ENCODE data around the gene SUPT20H.

SUPT20H gene

DNA sequence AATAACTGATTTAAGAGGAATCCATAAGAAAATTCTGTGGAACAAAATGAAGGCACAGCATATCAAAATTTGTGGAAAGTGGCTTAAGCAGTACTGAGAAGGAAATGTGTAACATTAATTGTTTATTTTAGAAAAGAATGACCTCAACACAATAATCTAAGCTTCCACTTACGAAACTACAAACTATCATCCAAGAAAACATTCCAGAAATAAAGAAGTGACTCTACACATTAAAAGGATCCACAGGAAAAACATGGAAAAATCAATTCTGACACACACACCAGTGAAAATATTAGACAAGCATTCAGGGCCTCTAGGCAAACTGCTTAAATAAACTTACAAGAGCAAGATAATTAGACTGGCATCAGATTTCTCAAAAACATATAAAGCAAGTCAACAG is 44.9 kb downstream of the SUPT20H start:
- Histone ChIP-seq H3K36me3 (ENCODE audit: insufficient read depth, low read length) (peaks cover 90% of the 10 kb centered on the region), H3K9me3 (ENCODE audit: low read length) (no peaks in the 10 kb centered on the region), H3K4me3 (ENCODE audit: low read length) (no peak overlapping the region), H3K27me3 (ENCODE audit: insufficient read depth, low read length) (no peaks in the 10 kb centered on the region), H2AFZ (ENCODE audit: low read depth, low read length) (no peak overlapping the region), H3K4me1 (ENCODE audit: insufficient read depth, low read length) (no peaks in the 10 kb centered on the region)

GRCh38 chr13:37011788-37012187 is 47.7 kb downstream of the SUPT20H start:
- H2AFZ ChIP-seq (ENCODE audit: low read depth, low read length): no peak overlapping the region
- H3K4me3 ChIP-seq (ENCODE audit: low read length): no peak overlapping the region
- H3K9me3 ChIP-seq (ENCODE audit: low read length): no peaks in the 10 kb centered on the region
- no peaks in the 10 kb centered on the region for H3K27me3 ChIP-seq (ENCODE audit: insufficient read depth, low read length)
- H3K36me3 ChIP-seq (ENCODE audit: insufficient read depth, low read length): peaks cover 94% of the 10 kb centered on the region
- H3K4me1 ChIP-seq (ENCODE audit: insufficient read depth, low read length): no peaks in the 10 kb centered on the region

DNA sequence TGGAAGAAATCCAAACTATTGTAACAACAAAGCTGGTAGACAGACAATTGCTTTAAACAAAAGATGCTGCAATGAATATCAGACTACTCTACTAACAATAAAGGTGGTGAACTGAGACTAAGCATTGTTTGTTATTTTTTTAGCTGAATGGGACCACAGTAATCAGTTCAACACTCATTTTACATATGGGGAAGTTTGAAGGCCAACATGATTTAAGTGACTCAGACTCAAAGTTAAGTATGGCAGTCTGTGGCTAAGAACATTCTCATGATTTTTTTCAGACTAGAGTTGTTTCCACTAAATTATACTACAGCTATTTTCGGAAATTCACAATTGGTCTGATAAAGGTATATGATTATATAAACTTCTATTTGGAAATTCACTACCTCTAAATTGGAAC is 48.5 kb downstream of the SUPT20H start:
- no peaks in the 10 kb centered on the region for H3K9me3 ChIP-seq (ENCODE audit: low read length)
- peaks cover 95% of the 10 kb centered on the region for H3K36me3 ChIP-seq (ENCODE audit: insufficient read depth, low read length)
- H3K27me3 ChIP-seq (ENCODE audit: insufficient read depth, low read length): no peaks in the 10 kb centered on the region

DNA sequence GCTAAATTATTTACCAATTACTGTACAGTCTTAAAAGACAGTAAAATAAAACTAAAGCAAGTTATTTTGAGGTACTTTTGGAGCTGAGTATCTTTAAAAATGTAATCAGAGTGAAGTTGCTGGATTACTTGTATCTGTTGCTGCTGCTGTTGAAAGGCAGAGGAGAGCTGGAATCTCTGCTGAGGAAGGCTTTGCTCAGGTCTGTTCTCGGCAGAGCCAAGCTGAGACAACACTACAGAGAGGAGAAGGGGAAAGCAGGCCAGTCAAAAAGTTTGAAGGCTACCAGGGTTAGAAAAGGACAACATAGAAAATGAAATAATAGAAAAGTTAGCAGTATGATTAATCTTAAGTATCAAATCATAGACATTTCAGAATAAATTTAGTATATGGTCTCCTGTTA is 49.1 kb downstream of the SUPT20H start:
- no peak overlapping the region for H2AFZ ChIP-seq (ENCODE audit: low read depth, low read length)
- no peaks in the 10 kb centered on the region for H3K9me3 ChIP-seq (ENCODE audit: low read length)
- H3K4me3 ChIP-seq (ENCODE audit: low read length): no peak overlapping the region
- H3K36me3 ChIP-seq (ENCODE audit: insufficient read depth, low read length): peaks cover 95% of the 10 kb centered on the region
- H3K27me3 ChIP-seq (ENCODE audit: insufficient read depth, low read length): no peaks in the 10 kb centered on the region
- no peaks in the 10 kb centered on the region for H3K4me1 ChIP-seq (ENCODE audit: insufficient read depth, low read length)

More for the DNA sequence above, 48.5 kb downstream of the SUPT20H start:
- no peak overlapping the region for H2AFZ ChIP-seq (ENCODE audit: low read depth, low read length)
- H3K4me3 ChIP-seq (ENCODE audit: low read length): no peak overlapping the region
- H3K4me1 ChIP-seq (ENCODE audit: insufficient read depth, low read length): no peaks in the 10 kb centered on the region

DNA sequence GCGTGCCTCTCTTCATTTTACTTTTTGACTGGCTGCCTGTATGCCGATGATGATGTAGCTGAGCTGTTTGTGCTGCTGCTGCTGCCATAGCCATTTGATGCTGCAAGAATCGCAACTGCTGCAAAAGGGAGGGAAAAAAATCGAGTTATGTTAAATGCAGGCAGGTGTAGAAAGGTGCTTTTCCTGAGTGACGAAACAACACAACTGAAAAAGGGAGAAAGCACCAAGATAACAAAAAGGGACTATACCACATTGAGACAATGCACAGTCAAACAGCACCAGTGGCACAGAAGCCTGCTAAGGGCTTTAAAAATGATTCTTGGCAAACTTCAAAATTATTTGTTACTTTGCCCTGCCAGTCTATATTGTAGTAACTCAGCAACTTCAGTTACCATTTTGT is 49.8 kb downstream of the SUPT20H start:
- peaks cover 95% of the 10 kb centered on the region for H3K36me3 ChIP-seq (ENCODE audit: insufficient read depth, low read length)
- no peaks in the 10 kb centered on the region for H3K9me3 ChIP-seq (ENCODE audit: low read length)
- H3K4me3 ChIP-seq (ENCODE audit: low read length): no peak overlapping the region
- no peaks in the 10 kb centered on the region for H3K27me3 ChIP-seq (ENCODE audit: insufficient read depth, low read length)
- no peaks in the 10 kb centered on the region for H3K4me1 ChIP-seq (ENCODE audit: insufficient read depth, low read length)
- no peak overlapping the region for H2AFZ ChIP-seq (ENCODE audit: low read depth, low read length)

DNA sequence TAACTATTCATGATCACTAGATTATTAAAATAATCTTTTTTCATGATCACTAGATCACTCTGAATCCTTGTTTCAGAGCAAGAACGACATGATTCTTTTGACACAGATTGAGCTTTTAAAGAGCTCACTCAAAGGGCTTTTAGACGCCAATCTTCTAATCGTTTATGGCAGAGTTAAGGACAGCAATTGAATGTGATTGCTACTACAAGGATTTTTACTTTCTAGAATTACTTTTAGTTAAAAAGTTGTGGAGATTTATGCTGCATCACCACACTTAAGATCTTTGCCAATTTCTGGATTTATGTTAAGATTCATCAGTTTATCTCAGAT is 57.6 kb downstream of the SUPT20H start:
- Histone ChIP-seq H3K27me3 (ENCODE audit: insufficient read depth, low read length) (no peaks in the 10 kb centered on the region), H3K4me3 (ENCODE audit: low read length) (peak overlapping the region; percentile 89), H3K4me1 (ENCODE audit: insufficient read depth, low read length) (peaks cover 19% of the 10 kb centered on the region), H2AFZ (ENCODE audit: low read depth, low read length) (no peak overlapping the region), H3K36me3 (ENCODE audit: insufficient read depth, low read length) (peaks cover 40% of the 10 kb centered on the region), H3K9me3 (ENCODE audit: low read length) (no peaks in the 10 kb centered on the region)

DNA sequence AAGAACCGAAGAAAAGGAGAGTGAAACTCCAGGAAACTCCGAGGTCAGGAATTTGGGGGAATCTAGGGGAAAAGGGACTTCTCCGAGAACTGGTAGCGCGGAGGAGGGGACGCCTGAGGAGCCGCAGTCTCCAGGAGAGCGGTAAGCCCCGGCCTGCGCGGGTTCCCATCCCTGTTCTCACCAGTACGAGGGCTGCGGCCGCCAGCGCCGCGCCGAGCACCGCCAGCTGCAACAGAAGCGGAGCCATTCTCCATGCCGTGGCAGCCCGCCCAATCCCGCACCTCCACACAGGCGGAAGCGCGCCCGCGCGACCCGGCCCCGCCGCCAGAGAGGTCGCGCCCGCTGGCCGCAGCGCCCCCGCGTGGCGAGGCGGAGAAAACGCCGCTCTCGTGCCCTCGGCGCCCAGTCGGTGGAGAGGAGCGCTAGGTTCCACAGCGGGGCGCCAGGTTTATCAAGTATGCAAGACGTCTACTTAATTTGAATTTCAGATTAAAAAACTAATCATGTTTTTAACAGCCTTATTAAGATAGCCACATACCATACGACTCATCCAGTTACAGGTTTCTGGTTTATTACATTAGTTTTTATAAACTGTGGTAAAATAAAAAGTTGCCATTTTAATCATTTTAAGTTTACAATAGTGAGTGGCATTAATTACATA is 60.3 kb downstream of the SUPT20H start, which contains the start of gene ALG5:
TSS of gene ALG5 (minus strand) at position 287 of the 661 bp plus-strand sequence. CDS start at position 247, 40 bp downstream.
- no peaks in the 10 kb centered on the region for H3K27me3 ChIP-seq (ENCODE audit: insufficient read depth, low read length)
- H3K9me3 ChIP-seq (ENCODE audit: low read length): no peaks in the 10 kb centered on the region
- H3K4me3 ChIP-seq (ENCODE audit: low read length): peak within 1 kb of the TSS; percentile 89
- peaks cover 19% of the 10 kb centered on the region for H3K4me1 ChIP-seq (ENCODE audit: insufficient read depth, low read length)
- peaks cover 28% of the 10 kb centered on the region for H3K36me3 ChIP-seq (ENCODE audit: insufficient read depth, low read length)
- H2AFZ ChIP-seq (ENCODE audit: low read depth, low read length): peak within 1 kb of the TSS; percentile 57

- Histone ChIP-seq H3K4me3 (ENCODE audit: low read length) (peak overlapping the region; percentile 89), H3K9me3 (ENCODE audit: low read length) (no peaks in the 10 kb centered on the region), H3K4me1 (ENCODE audit: insufficient read depth, low read length) (peaks cover 19% of the 10 kb centered on the region), H3K27me3 (ENCODE audit: insufficient read depth, low read length) (no peaks in the 10 kb centered on the region), H2AFZ (ENCODE audit: low read depth, low read length) (peak overlapping the region; percentile 39), H3K36me3 (ENCODE audit: insufficient read depth, low read length) (peaks cover 29% of the 10 kb centered on the region)
Measured at GRCh38 chr13:36998624-36999041, 60.9 kb downstream of the SUPT20H start.

DNA sequence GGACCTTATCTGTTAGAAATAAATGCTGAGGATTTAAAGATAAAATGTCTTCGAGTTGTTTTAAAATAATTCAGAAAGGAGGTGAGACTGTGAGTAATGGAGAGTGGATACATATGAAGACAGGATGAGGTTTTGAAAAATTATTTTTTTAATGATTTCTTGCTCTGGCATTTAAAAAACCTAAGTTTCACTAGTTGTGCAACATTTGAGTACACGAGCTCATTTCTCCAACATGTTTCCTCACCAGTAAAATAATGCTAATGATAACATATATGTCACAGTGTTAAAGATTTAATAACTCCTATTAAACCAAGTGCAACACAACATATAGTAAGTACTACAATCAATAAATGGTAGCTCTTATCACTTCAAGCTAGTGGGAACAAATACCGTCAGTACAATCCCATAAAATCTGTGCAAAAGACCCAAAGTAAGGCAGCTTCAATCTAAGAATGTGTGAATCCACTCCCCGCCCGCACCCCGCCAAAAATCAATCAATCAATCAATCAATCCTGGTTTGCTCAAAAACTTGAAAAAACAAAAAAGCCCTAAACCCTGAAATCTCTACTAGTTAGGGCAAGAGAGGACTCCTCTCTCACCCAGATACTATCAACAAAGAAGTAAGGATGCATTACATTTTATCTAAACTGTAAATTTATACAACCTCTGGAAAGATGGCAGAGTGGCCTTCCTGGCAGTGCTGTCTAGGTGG is 61.6 kb downstream of the SUPT20H start:
- H3K36me3 ChIP-seq (ENCODE audit: insufficient read depth, low read length): peaks cover 29% of the 10 kb centered on the region
- no peaks in the 10 kb centered on the region for H3K9me3 ChIP-seq (ENCODE audit: low read length)
- peak overlapping the region; percentile 89 for H3K4me3 ChIP-seq (ENCODE audit: low read length)
- no peaks in the 10 kb centered on the region for H3K27me3 ChIP-seq (ENCODE audit: insufficient read depth, low read length)
- peaks cover 19% of the 10 kb centered on the region for H3K4me1 ChIP-seq (ENCODE audit: insufficient read depth, low read length)
- no peak overlapping the region for H2AFZ ChIP-seq (ENCODE audit: low read depth, low read length)

DNA sequence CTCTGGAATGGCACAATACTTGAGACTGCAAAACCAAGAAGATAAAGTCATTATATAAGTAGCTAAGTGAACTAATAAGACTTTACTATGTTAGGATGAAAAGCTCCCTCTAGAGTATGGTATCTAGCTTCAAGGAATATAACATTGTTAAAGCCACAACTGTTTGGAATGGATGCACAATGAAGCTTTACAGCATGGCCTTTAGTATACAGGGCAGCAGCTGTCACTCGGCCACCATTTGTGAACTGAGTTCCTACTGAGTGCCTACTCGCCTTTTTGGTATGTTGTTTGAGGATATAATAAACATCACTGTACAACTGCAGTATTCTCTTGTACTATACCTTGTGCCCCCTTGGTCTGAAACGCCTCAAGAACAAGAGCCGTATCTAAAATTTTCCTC is 67.1 kb downstream of the SUPT20H start:
- peaks cover 79% of the 10 kb centered on the region for H3K36me3 ChIP-seq (ENCODE audit: insufficient read depth, low read length)
- no peaks in the 10 kb centered on the region for H3K27me3 ChIP-seq (ENCODE audit: insufficient read depth, low read length)
- H3K4me3 ChIP-seq (ENCODE audit: low read length): no peak overlapping the region
- peaks cover 2% of the 10 kb centered on the region for H3K4me1 ChIP-seq (ENCODE audit: insufficient read depth, low read length)
- H3K9me3 ChIP-seq (ENCODE audit: low read length): no peaks in the 10 kb centered on the region
- H2AFZ ChIP-seq (ENCODE audit: low read depth, low read length): no peak overlapping the region

DNA sequence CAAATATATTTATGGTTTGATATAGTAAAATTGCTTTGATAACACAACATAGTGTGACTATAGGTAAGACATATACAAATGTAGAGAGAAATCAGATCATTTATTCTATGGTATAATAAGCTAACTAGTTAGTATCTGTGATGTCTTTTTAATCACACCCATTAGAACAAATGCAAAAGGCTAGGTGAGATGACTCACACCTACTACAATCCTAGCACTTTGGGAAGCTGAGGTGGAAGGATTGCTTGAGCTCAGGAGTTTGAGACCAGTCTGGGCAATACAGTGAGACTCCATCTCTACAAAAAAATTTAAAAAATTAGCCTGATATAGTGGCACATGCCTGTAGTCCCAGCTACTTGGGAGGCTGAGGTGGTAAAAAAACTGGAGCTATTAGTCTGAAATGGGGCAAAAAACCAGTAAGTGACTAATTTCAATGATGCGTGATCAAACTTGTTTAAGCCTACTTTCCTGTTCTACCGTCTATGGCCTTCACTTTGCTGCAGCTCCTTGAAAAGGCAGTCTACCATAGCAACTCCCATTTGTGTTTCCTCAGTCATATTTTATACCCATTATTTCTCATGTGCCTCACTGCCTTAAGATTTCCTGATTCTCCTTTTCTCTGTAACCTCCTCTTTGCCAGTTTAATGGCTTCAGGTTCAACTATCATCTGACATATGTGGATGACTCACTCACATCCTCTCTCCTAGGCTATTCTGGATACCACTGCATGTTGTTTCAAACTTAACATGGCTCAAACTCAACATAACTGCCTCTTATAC is 72.8 kb downstream of the SUPT20H start:
- H3K9me3 ChIP-seq (ENCODE audit: low read length): no peaks in the 10 kb centered on the region
- H3K36me3 ChIP-seq (ENCODE audit: insufficient read depth, low read length): peaks cover 80% of the 10 kb centered on the region
- no peak overlapping the region for H2AFZ ChIP-seq (ENCODE audit: low read depth, low read length)
- no peaks in the 10 kb centered on the region for H3K27me3 ChIP-seq (ENCODE audit: insufficient read depth, low read length)
- no peaks in the 10 kb centered on the region for H3K4me1 ChIP-seq (ENCODE audit: insufficient read depth, low read length)
- H3K4me3 ChIP-seq (ENCODE audit: low read length): no peak overlapping the region

GRCh38 chr13:36981156-36981743 is 78.2 kb downstream of the SUPT20H start:
- Histone ChIP-seq H3K9me3 (ENCODE audit: low read length) (no peaks in the 10 kb centered on the region), H3K4me1 (ENCODE audit: insufficient read depth, low read length) (no peaks in the 10 kb centered on the region), H3K4me3 (ENCODE audit: low read length) (no peak overlapping the region), H2AFZ (ENCODE audit: low read depth, low read length) (no peak overlapping the region), H3K36me3 (ENCODE audit: insufficient read depth, low read length) (peaks cover 49% of the 10 kb centered on the region), H3K27me3 (ENCODE audit: insufficient read depth, low read length) (no peaks in the 10 kb centered on the region)
